Measurements from ENCODE around the gene CFAP73. TPM values are rescaled to one million over a fixed set of nuclear protein-coding genes. Genes with fewer than 3 reads are reported as not detected.
"Not testable (repeated sequence)": the region's sequence is repeated elsewhere in the genome, so short reads cannot be mapped to it uniquely, and the experiment has no call there.

The CFAP73 gene
- polyA plus RNA-seq, 4 donors, result 0.27 to 3.0 (median 0.75) TPM

GRCh38 chr12:113138826-113139225 lies 10.7 kb upstream of the CFAP73 start:
- DNase-seq (ENCODE audit: low read depth in 4 of 4, low spot score in 3 of 4), result no peak

GRCh38 chr12:113140706-113141105 lies 8.8 kb upstream of the CFAP73 start:
- no peak for DNase-seq (ENCODE audit: low read depth in 4 of 4, low spot score in 3 of 4)

- DNase-seq (ENCODE audit: low read depth in 4 of 4, low spot score in 3 of 4), result not testable (repeated sequence)
Observed at GRCh38 chr12:113141716-113142115, 7.8 kb upstream of the CFAP73 start.

- no peak for DNase-seq (ENCODE audit: low read depth in 4 of 4, low spot score in 3 of 4)
Observed at GRCh38 chr12:113142173-113142885, 7.2 kb upstream of the CFAP73 start.

GRCh38 chr12:113142886-113143332 lies 6.6 kb upstream of the CFAP73 start:
- DNase-seq (ENCODE audit: low read depth in 4 of 4, low spot score in 3 of 4), result no peak

- DNase-seq (ENCODE audit: low read depth in 4 of 4, low spot score in 3 of 4), result no peak
Observed at GRCh38 chr12:113143959-113144358, 5.6 kb upstream of the CFAP73 start.

GRCh38 chr12:113144806-113145205 lies 4.7 kb upstream of the CFAP73 start:
- no peak for DNase-seq (ENCODE audit: low read depth in 4 of 4, low spot score in 3 of 4)

GRCh38 chr12:113145720-113146551 lies 3.6 kb upstream of the CFAP73 start:
- DNase-seq (ENCODE audit: low read depth in 4 of 4, low spot score in 3 of 4), result no peak

GRCh38 chr12:113146999-113147398 lies 2.5 kb upstream of the CFAP73 start:
- DNase-seq (ENCODE audit: low read depth in 4 of 4, low spot score in 3 of 4), result no peak

GRCh38 chr12:113151655-113152054 lies 2.1 kb downstream of the CFAP73 start:
- no peak for DNase-seq (ENCODE audit: low read depth in 4 of 4, low spot score in 3 of 4)

- no peak for DNase-seq (ENCODE audit: low read depth in 4 of 4, low spot score in 3 of 4)
Observed at GRCh38 chr12:113152196-113152834, 2.8 kb downstream of the CFAP73 start.

GRCh38 chr12:113152835-113153814 lies 3.6 kb downstream of the CFAP73 start:
- DNase-seq (ENCODE audit: low read depth in 4 of 4, low spot score in 3 of 4), result no peak

- DNase-seq (ENCODE audit: low read depth in 4 of 4, low spot score in 3 of 4), result no peak
Observed at GRCh38 chr12:113154351-113154973, 4.9 kb downstream of the CFAP73 start.

- DNase-seq (ENCODE audit: low read depth in 4 of 4, low spot score in 3 of 4), result no peak
Observed at GRCh38 chr12:113155060-113155459, 5.5 kb downstream of the CFAP73 start.

- no peak for DNase-seq (ENCODE audit: low read depth in 4 of 4, low spot score in 3 of 4)
Observed at GRCh38 chr12:113155646-113156045, 6.1 kb downstream of the CFAP73 start.

- DNase-seq (ENCODE audit: low read depth in 4 of 4, low spot score in 3 of 4), result no peak
Observed at GRCh38 chr12:113157218-113157859, 7.8 kb downstream of the CFAP73 start.

GRCh38 chr12:113158439-113159203 lies 9.1 kb downstream of the CFAP73 start:
- DNase-seq (ENCODE audit: low read depth in 4 of 4, low spot score in 3 of 4), result no peak

GRCh38 chr12:113159937-113160336 lies 10.4 kb downstream of the CFAP73 start:
- no peak for DNase-seq (ENCODE audit: low read depth in 4 of 4, low spot score in 3 of 4)

Measured in left renal pelvis (tissue), 4 donors.